Neural progenitor cell (in vitro differentiated cells): Measurements from ENCODE around the gene TNIP1. TPM values are rescaled to one million over a fixed set of nuclear protein-coding genes. Genes with fewer than 3 reads are reported as not detected.

Experiments used
- DNase-seq: peaks from one replicate; pipeline ENCODE4 v3.0.0-alpha.2; 2016; ENCODE audit warnings: low spot score
- H2AFZ ChIP-seq: fragments of 200-600 bp; sonication (generic); replicated peaks from 2 replicates; pipeline ENCODE4 v1.6.1; 2016; ENCODE audit warnings: antibody characterized with exemption
- H3F3A ChIP-seq: fragments of 200-600 bp; sonication (generic); 2 replicates; pipeline ENCODE4 v1.6.1; 2016; ENCODE audit warnings: antibody characterized with exemption, low read depth
- H3K27ac ChIP-seq: fragments of 200-600 bp; sonication (generic); 2 replicates; pipeline ENCODE4 v1.5.1; 2016; ENCODE audit warnings: mild to moderate bottlenecking
- H3K27me3 ChIP-seq: fragments of 200-600 bp; sonication (generic); 2 replicates; pipeline ENCODE4 v1.6.1; 2016; ENCODE audit warnings: mild to moderate bottlenecking, moderate library complexity
- H3K36me3 ChIP-seq: fragments of 200-600 bp; sonication (generic); 2 replicates; pipeline ENCODE4 v1.5.1; 2016
- H3K4me1 ChIP-seq: fragments of 200-600 bp; sonication (generic); 2 replicates; pipeline ENCODE4 v1.6.1; 2016; ENCODE audit warnings: mixed run types
- H3K4me2 ChIP-seq: fragments of 200-600 bp; sonication (generic); 2 replicates; pipeline ENCODE4 v1.6.1; 2016
- H3K4me3 ChIP-seq: fragments of 200-600 bp; sonication (generic); 2 replicates; pipeline ENCODE4 v1.5.1; 2016
- H3K79me2 ChIP-seq: fragments of 200-600 bp; sonication (generic); 2 replicates; pipeline ENCODE4 v1.6.1; 2016; ENCODE audit warnings: low read depth
- H3K9ac ChIP-seq: fragments of 200-600 bp; sonication (generic); 2 replicates; pipeline ENCODE4 v1.6.1; 2016
- H3K9me3 ChIP-seq: fragments of 200-600 bp; sonication (generic); 2 replicates; pipeline ENCODE4 v1.5.1; 2016; ENCODE audit warnings: low read depth
- H4K20me1 ChIP-seq: fragments of 200-600 bp; sonication (generic); 2 replicates; pipeline ENCODE4 v1.6.1; 2016; ENCODE audit warnings: low read depth
- H3K27ac Mint-ChIP-seq: 3 replicates; pipeline ENCODE4 v1.8.0; 2021; ENCODE audit warnings: mixed read lengths
- H3K27me3 Mint-ChIP-seq: 2 replicates; pipeline ENCODE4 v1.8.0; 2022; ENCODE audit warnings: low read depth, mild to moderate bottlenecking, inconsistent platforms, moderate library complexity, mixed read lengths; ENCODE audit not compliant: insufficient read depth
- H3K36me3 Mint-ChIP-seq: 3 replicates; pipeline ENCODE4 v1.8.0; 2021; ENCODE audit warnings: mixed read lengths
- H3K4me1 Mint-ChIP-seq: 3 replicates; pipeline ENCODE4 v1.8.0; 2021; ENCODE audit warnings: mixed read lengths
- H3K4me3 Mint-ChIP-seq: 3 replicates; pipeline ENCODE4 v1.8.0; 2021; ENCODE audit warnings: mild to moderate bottlenecking, moderate library complexity, mixed read lengths
- H3K9me3 Mint-ChIP-seq: 3 replicates; pipeline ENCODE4 v1.8.0; 2020; ENCODE audit warnings: mixed read lengths
- CTCF ChIP-seq: fragments of 200-600 bp; sonication (generic); IDR thresholded peaks from 2 replicates; pipeline ENCODE4 v1.5.1; 2017; ENCODE audit warnings: antibody characterized with exemption, mild to moderate bottlenecking
- EZH2 ChIP-seq: fragments of 200-600 bp; sonication (generic); IDR thresholded peaks from 2 replicates; pipeline ENCODE4 v1.6.1; 2017; ENCODE audit warnings: antibody characterized with exemption, mild to moderate bottlenecking, moderate library complexity
- EZH2phosphoT487 ChIP-seq: fragments of 200-600 bp; sonication (generic); IDR thresholded peaks from 2 replicates; pipeline ENCODE4 v1.6.1; 2017; ENCODE audit warnings: antibody characterized with exemption
- total RNA-seq: library from RNA; depleted of rRNA; stranded (reverse); fragments of >200 nt; gene quantifications from 2 replicates; pipeline ENCODE4 v1.2.3, GENCODE V29; 2015; ENCODE audit warnings: low replicate concordance

TNIP1 gene
- total RNA-seq, 1 donor from 2014 or later = 33.5 TPM

GRCh38 chr5:151127926-151128325 lies 47.1 kb upstream of the TNIP1 start:
- Histone ChIP-seq H3K27ac (no peak overlapping the region), H2AFZ (no peak overlapping the region), H3K9ac (no peak overlapping the region), H3K36me3 (no peaks in the 10 kb centered on the region), H3F3A (no peaks in the 10 kb centered on the region), H3K4me1 (peaks cover 4% of the 10 kb centered on the region), H3K27me3 (no peaks in the 10 kb centered on the region), H4K20me1 (no peaks in the 10 kb centered on the region), H3K79me2 (no peaks in the 10 kb centered on the region), H3K4me2 (no peak overlapping the region), H3K4me3 (no peak overlapping the region), H3K9me3 (no peaks in the 10 kb centered on the region)
- Mint-ChIP-seq H3K36me3 (peaks cover 36% of the 10 kb centered on the region), H3K4me1 (peaks cover 11% of the 10 kb centered on the region), H3K4me3 (no peak overlapping the region), H3K9me3 (no peaks in the 10 kb centered on the region), H3K27ac (peak overlapping the region; percentile 5), H3K27me3 (peaks cover 5% of the 10 kb centered on the region)
- TF ChIP-seq EZH2 = no peak
- TF ChIP-seq CTCF = no peak
- no peak for TF ChIP-seq EZH2phosphoT487
- no peak for DNase-seq

GRCh38 chr5:151126199-151126645 lies 45.4 kb upstream of the TNIP1 start:
- peaks cover 36% of the 10 kb centered on the region for H3K36me3 Mint-ChIP-seq
- no peak overlapping the region for H2AFZ ChIP-seq
- no peak overlapping the region for H3K4me2 ChIP-seq
- H3K4me3 Mint-ChIP-seq = no peak overlapping the region
- DNase-seq = peak; percentile 91
- H3K4me3 ChIP-seq = no peak overlapping the region
- H3K36me3 ChIP-seq = no peaks in the 10 kb centered on the region
- H3K79me2 ChIP-seq = no peaks in the 10 kb centered on the region
- no peak overlapping the region for H3K27ac ChIP-seq
- no peaks in the 10 kb centered on the region for H3F3A ChIP-seq
- TF ChIP-seq EZH2phosphoT487 (no peak), CTCF (peak; percentile 91)
- no peaks in the 10 kb centered on the region for H3K9me3 Mint-ChIP-seq
- H3K9me3 ChIP-seq = no peaks in the 10 kb centered on the region
- H3K27ac Mint-ChIP-seq = no peak overlapping the region
- H3K9ac ChIP-seq = no peak overlapping the region
- H3K4me1 ChIP-seq = peaks cover 4% of the 10 kb centered on the region
- no peaks in the 10 kb centered on the region for H4K20me1 ChIP-seq
- H3K4me1 Mint-ChIP-seq = peaks cover 11% of the 10 kb centered on the region
- peaks cover 5% of the 10 kb centered on the region for H3K27me3 Mint-ChIP-seq
- no peaks in the 10 kb centered on the region for H3K27me3 ChIP-seq

- Mint-ChIP-seq H3K27me3 (peaks cover 5% of the 10 kb centered on the region), H3K4me1 (peaks cover 11% of the 10 kb centered on the region), H3K4me3 (no peak overlapping the region), H3K9me3 (no peaks in the 10 kb centered on the region), H3K36me3 (peaks cover 41% of the 10 kb centered on the region), H3K27ac (no peak overlapping the region)
- TF ChIP-seq CTCF (no peak), EZH2 (no peak), EZH2phosphoT487 (no peak)
- no peak overlapping the region for H2AFZ ChIP-seq
- no peaks in the 10 kb centered on the region for H3K27me3 ChIP-seq
- H3F3A ChIP-seq = no peaks in the 10 kb centered on the region
- peaks cover 4% of the 10 kb centered on the region for H3K4me1 ChIP-seq
- no peaks in the 10 kb centered on the region for H3K79me2 ChIP-seq
- no peak overlapping the region for H3K27ac ChIP-seq
- no peak overlapping the region for H3K4me2 ChIP-seq
- no peak overlapping the region for H3K9ac ChIP-seq
- H3K9me3 ChIP-seq = no peaks in the 10 kb centered on the region
- no peaks in the 10 kb centered on the region for H3K36me3 ChIP-seq
- DNase-seq = no peak
- no peaks in the 10 kb centered on the region for H4K20me1 ChIP-seq
- H3K4me3 ChIP-seq = no peak overlapping the region
Observed at GRCh38 chr5:151125421-151125820, 44.6 kb upstream of the TNIP1 start.
